Testis (tissue), 3 donors: ENCODE results near the gene RNF183. TPM values are rescaled to one million over a fixed set of nuclear protein-coding genes. Genes with fewer than 3 reads are reported as not detected.
A peak's percentile ranks its signal among the peaks of the same experiment; 100 is the strongest.

Source experiments
- DNase-seq: peaks from one replicate; pipeline ENCODE4 v3.0.0-alpha.2; 2019
- H3K27ac ChIP-seq, 2 donors: fragments of 200-600 bp; sonication (generic); one replicate each; pipeline ENCODE4 v1.5.1; 2019
- H3K27me3 ChIP-seq: fragments of 200-600 bp; sonication (generic); one replicate; pipeline ENCODE4 v1.5.1; 2019
- H3K36me3 ChIP-seq: fragments of 200-600 bp; sonication (generic); one replicate; pipeline ENCODE4 v1.5.1; 2017; ENCODE audit warnings: low read depth; ENCODE audit errors: missing control alignments
- H3K4me1 ChIP-seq: fragments of 200-600 bp; sonication (generic); one replicate; pipeline ENCODE4 v1.5.1; 2019
- H3K4me3 ChIP-seq, 2 donors: fragments of 200-600 bp; sonication (generic); one replicate each; pipeline ENCODE4 v1.5.1; 2017 to 2019
- H3K9me3 ChIP-seq: fragments of 200-600 bp; sonication (generic); one replicate; pipeline ENCODE4 v1.5.1; 2017
- CTCF ChIP-seq, 3 experiments: fragments of 450-650 bp in 2 of 3; fragments of 200-600 bp in 1 of 3; sonication (generic) in 1 of 3; IDR thresholded peaks; one replicate each; pipeline ENCODE4 v1.5.1; 2016 to 2019; ENCODE audit warnings: antibody characterized with exemption in 3 of 3, mild to moderate bottlenecking in 2 of 3, moderate library complexity in 1 of 3
- POLR2A ChIP-seq: fragments of 450-650 bp; IDR thresholded peaks from one replicate; pipeline ENCODE4 v1.6.1; 2017; ENCODE audit warnings: antibody characterized with exemption, mild to moderate bottlenecking, moderate library complexity
- WGBS, 2 donors: methylation state at CpG; one replicate each; pipeline ENCODE4 v1.1.5; 2018; 5-methylcytosine and 5-hydroxymethylcytosine counted together
- intact Hi-C: fragments of 100-400 bp; cut with DNase I; formaldehyde crosslinking; loops from one replicate; pipeline ENCODE4 v1.15.1; 2023; ENCODE audit warnings: low total_unique reads
- polyA plus RNA-seq: library from polyadenylated mRNA; stranded (reverse); fragments of 350-450 nt; fragmentation: Illumina TruSeq; extraction: RNeasy Lipid Tissue Mini Kit (QIAGEN cat#74804); gene quantifications from one replicate; pipeline ENCODE4 v1.2.3, GENCODE V29; 2014; ENCODE audit warnings: low read depth, low replicate concordance; ENCODE audit not compliant: insufficient read depth
- total RNA-seq, 2 donors: library from RNA; depleted of rRNA; stranded (reverse); fragments of >200 nt; gene quantifications; one replicate each; pipeline ENCODE4 v1.2.3, GENCODE V29; 2016

Gene RNF183
- total and polyA plus RNA-seq, 3 donors from 2014 or later = 1.7 to 7.5 (median 1.9) TPM

DNA sequence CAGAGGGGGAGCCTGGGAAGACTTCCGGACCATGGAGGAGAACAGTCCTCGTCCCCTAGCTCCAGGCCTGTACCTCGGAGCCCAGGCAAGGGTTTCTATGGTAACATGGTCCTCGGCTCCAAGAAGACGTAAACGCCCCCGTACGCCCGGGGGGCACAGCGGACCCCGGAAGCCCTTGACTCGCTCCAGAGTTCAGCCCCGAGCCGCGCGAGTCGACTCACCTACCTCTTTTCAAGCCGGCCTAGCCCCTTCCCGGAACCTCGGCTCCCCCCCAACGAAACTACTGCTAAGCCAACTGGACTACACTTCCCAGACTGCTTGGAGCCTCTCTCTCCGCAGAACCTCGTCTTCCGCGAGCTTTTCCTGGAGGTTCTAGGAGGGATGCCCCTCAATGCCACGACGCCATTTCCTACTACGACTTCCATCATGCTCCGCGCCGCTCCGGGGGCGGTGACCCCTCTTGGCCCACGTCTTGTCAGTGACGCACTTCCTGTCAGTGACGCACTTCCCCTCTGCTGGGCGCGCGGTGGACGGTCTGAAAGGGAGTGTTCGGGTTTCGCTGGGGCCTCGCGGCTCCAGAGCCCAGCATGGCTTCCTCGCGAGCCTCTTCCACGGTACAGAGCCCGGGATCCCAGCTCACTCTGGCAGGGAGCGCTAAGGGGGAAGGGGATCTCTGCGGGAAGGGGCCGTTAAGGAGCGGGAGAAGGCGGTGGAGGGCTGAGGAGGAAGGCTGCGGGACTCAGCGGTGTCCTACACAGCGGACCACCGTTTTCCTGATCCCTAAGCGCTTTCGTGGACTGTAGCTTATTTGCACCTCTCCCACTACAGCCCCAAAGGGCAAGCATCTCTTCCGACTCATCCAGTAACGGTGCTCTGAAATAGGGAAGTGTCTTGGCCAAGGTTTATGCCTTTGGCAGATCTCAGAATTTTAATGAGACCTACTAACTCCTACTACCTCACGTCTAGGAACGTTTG, 27.7 kb downstream of the RNF183 start, which contains the start of the genes CDC26 and PRPF4:
Gene CDC26, minus strand, starts transcription at position 416 of the 975 bp plus-strand sequence. CDS start 3,065 bp downstream, outside the sequence.
Gene PRPF4, plus strand, starts transcription at position 502 of the 975 bp plus-strand sequence. Its CDS starts 86 bp downstream, at position 588.
- Histone ChIP-seq H3K4me1 (peaks cover 5% of the 10 kb centered on the region), H3K9me3 (no peaks in the 10 kb centered on the region), H3K27ac (peak within 1 kb of the TSS; percentile 90 to 94), H3K27me3 (no peaks in the 10 kb centered on the region), H3K36me3 (peaks cover 4% of the 10 kb centered on the region), H3K4me3 (peak within 1 kb of the TSS; percentile 82 to 84)
- 0% methylated on average over 52 to 63 of the region's 63 CpGs for whole genome bisulfite sequencing, 2 donors
- intact Hi-C loops = no loop called here
- TF ChIP-seq CTCF (IDR thresholded peaks at IDR 0.05) (no peak), POLR2A (peak; percentile 70)
- peak; percentile 98 for DNase-seq

- Histone ChIP-seq H3K27ac (peak overlapping the region; percentile 90 to 94), H3K27me3 (no peaks in the 10 kb centered on the region), H3K36me3 (peaks cover 4% of the 10 kb centered on the region), H3K4me3 (peak overlapping the region; percentile 82 to 84), H3K9me3 (no peaks in the 10 kb centered on the region), H3K4me1 (peaks cover 5% of the 10 kb centered on the region)
- 0% methylated on average over 13 to 15 of the region's 15 CpGs for WGBS, 2 donors
- TF ChIP-seq POLR2A = no peak
- peak; percentile 60 to 71 (median 71) for TF ChIP-seq CTCF (IDR thresholded peaks at IDR 0.05)
- DNase-seq = peak; percentile 22
- intact Hi-C loops = no loop called here
Measured at GRCh38 chr9:113274474-113275156, 28.6 kb downstream of the RNF183 start.

DNA sequence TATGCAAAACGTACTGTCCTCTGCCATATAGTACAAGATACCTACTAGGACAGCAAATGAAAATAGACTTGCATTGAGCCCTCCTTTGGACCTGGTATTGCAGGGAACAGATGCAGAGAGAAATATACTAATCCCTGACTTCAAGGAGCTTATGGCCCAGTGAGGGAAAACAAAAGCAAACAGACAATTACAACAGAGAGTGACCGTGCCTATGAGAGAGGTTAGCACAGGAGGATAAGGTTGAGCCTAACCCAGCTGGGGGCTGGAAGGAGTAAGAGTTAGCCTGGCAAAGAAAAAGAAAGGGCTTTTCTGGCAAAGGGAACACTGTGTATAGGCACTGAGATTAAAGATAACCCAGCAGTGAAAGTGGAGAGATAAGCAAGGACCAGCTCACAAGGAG, 33.3 kb downstream of the RNF183 start:
- TF ChIP-seq POLR2A = no peak
- TF ChIP-seq CTCF (IDR thresholded peaks at IDR 0.05) = no peak
- WGBS, 2 donors = 75 to 79% methylated on average over 2 of the region's 2 CpGs
- H3K36me3 ChIP-seq = peaks cover 4% of the 10 kb centered on the region
- H3K4me3 ChIP-seq = no peak overlapping the region
- DNase-seq = no peak
- H3K27me3 ChIP-seq = no peaks in the 10 kb centered on the region
- H3K9me3 ChIP-seq = no peaks in the 10 kb centered on the region
- H3K27ac ChIP-seq = no peak overlapping the region
- H3K4me1 ChIP-seq = peaks cover 5% of the 10 kb centered on the region
- intact Hi-C loops = loop anchor here (5.0 kb wide), 1 partner anchor 48 kb away; the partner anchor contains the start of genes FKBP15 and SLC31A1

- peaks cover 4% of the 10 kb centered on the region for H3K4me1 ChIP-seq
- no peak overlapping the region for H3K4me3 ChIP-seq
- no peak overlapping the region for H3K27ac ChIP-seq
- 83 to 88% methylated on average over 2 of the region's 2 CpGs for WGBS, 2 donors
- DNase-seq = no peak
- H3K27me3 ChIP-seq = no peaks in the 10 kb centered on the region
- intact Hi-C loops = loop anchor here (5.0 kb wide), 1 partner anchor 47 kb away; the partner anchor contains the start of genes FKBP15 and SLC31A1
- no peak for TF ChIP-seq CTCF (IDR thresholded peaks at IDR 0.05)
- TF ChIP-seq POLR2A = no peak
- H3K36me3 ChIP-seq = peaks cover 4% of the 10 kb centered on the region
- no peaks in the 10 kb centered on the region for H3K9me3 ChIP-seq
Measured at GRCh38 chr9:113269355-113269754, 33.8 kb downstream of the RNF183 start.
